Naive B cell (primary cell): ENCODE data around the gene BNIP2. TPM values are rescaled to one million over a fixed set of nuclear protein-coding genes. Genes with fewer than 3 reads are reported as not detected.

Source experiments
- ATAC-seq, 2 donors: fragments of 150-1000 bp; cut with Tn5 transposase; 2 replicates each; pipeline ENCODE4 v1.10.0; 2021; ENCODE audit warnings: low read depth in 2 of 2, mild to moderate bottlenecking in 2 of 2, moderate library complexity in 2 of 2
- DNase-seq: peaks from one replicate; pipeline ENCODE4 v3.0.0; 2022
- H3K27ac Mint-ChIP-seq, 6 donors: one replicate each; pipeline ENCODE4 v1.8.0; 2020 to 2022; ENCODE audit warnings: mild to moderate bottlenecking in 6 of 6, mixed read lengths in 6 of 6, moderate library complexity in 5 of 6, inconsistent platforms in 2 of 6
- H3K27me3 Mint-ChIP-seq, 3 donors: one replicate each; pipeline ENCODE4 v1.8.0; 2021 to 2022; ENCODE audit warnings: mixed read lengths in 3 of 3, mild to moderate bottlenecking in 1 of 3
- H3K36me3 Mint-ChIP-seq, 2 donors: one replicate each; pipeline ENCODE4 v1.8.0; 2020 to 2022; ENCODE audit warnings: mixed read lengths in 2 of 2, inconsistent platforms in 1 of 2, mild to moderate bottlenecking in 1 of 2
- H3K4me1 Mint-ChIP-seq, 3 donors: one replicate each; pipeline ENCODE4 v1.8.0; 2020 to 2022; ENCODE audit warnings: mixed read lengths in 3 of 3, inconsistent platforms in 1 of 3, mild to moderate bottlenecking in 1 of 3, moderate library complexity in 1 of 3
- H3K4me3 Mint-ChIP-seq, 8 donors: one replicate each; pipeline ENCODE4 v1.8.0; 2020 to 2022; ENCODE audit warnings: mild to moderate bottlenecking in 8 of 8, mixed read lengths in 8 of 8, moderate library complexity in 8 of 8, inconsistent platforms in 2 of 8
- H3K9me3 Mint-ChIP-seq, 7 donors: one replicate each; pipeline ENCODE4 v1.8.0; 2020 to 2022; ENCODE audit warnings: mixed read lengths in 7 of 7, mild to moderate bottlenecking in 5 of 7, inconsistent platforms in 2 of 7, moderate library complexity in 1 of 7
- polyA plus RNA-seq, 6 donors: library from polyadenylated mRNA; unstranded; fragments of 300-500 nt; fragmentation: Illumina TruSeq; gene quantifications; one replicate each; pipeline ENCODE4 v1.2.3, GENCODE V29; 2021; ENCODE audit warnings: low read depth in 6 of 6

The BNIP2 gene
- polyA plus RNA-seq, 6 donors from 2014 or later, result 126 to 230 (median 137) TPM

- no peak for ATAC-seq
- Mint-ChIP-seq H3K36me3 (peaks cover 0 to 5% of the 10 kb centered on the region in 2 donors), H3K9me3 (no peaks in the 10 kb centered on the region), H3K27ac (no peak overlapping the region), H3K4me1 (peaks cover 4 to 23% (median 9%) of the 10 kb centered on the region in 3 donors), H3K4me3 (peak overlapping the region in 1 of 8 donors; percentile 37), H3K27me3 (no peaks in the 10 kb centered on the region)
- no peak for DNase-seq
Measured at GRCh38 chr15:59680346-59680745, 8.8 kb downstream of the BNIP2 start.

- ATAC-seq, result no peak
- DNase-seq, result no peak
- Mint-ChIP-seq H3K36me3 (peaks cover 0 to 5% of the 10 kb centered on the region in 2 donors), H3K27ac (no peak overlapping the region), H3K4me1 (peaks cover 4 to 10% (median 7%) of the 10 kb centered on the region in 3 donors), H3K27me3 (no peaks in the 10 kb centered on the region), H3K9me3 (no peaks in the 10 kb centered on the region), H3K4me3 (no peak overlapping the region)
Measured at GRCh38 chr15:59678620-59679019, 10.5 kb downstream of the BNIP2 start.

GRCh38 chr15:59678172-59678571 lies 10.9 kb downstream of the BNIP2 start:
- no peaks in the 10 kb centered on the region for H3K9me3 Mint-ChIP-seq
- H3K4me1 Mint-ChIP-seq, result peaks cover 3 to 5% (median 4%) of the 10 kb centered on the region in 3 donors
- DNase-seq (no peak), ATAC-seq (no peak)
- H3K36me3 Mint-ChIP-seq, result peaks cover 0 to 3% of the 10 kb centered on the region in 2 donors
- H3K4me3 Mint-ChIP-seq, result no peak overlapping the region
- H3K27ac Mint-ChIP-seq, result no peak overlapping the region
- H3K27me3 Mint-ChIP-seq, result no peaks in the 10 kb centered on the region

DNA sequence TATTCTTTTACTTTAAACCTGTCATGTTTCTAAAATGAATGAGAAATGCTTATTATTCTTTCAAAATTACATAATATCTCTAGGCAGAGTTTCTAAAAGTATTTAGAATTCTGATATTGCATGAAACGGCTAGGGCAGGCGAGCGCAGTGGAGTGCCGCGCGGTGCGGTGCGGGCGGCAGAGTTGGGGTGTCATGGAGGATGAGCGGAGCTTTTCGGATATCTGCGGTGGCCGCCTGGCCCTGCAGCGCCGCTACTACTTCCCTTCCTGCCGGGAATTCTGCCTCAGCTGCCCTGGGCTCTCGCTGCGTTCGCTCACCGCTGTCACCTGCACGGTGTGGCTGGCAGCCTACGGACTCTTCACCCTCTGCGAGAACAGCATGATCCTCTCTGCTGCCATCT lies 12.6 kb downstream of the BNIP2 start:
- Mint-ChIP-seq H3K27me3 (no peaks in the 10 kb centered on the region), H3K9me3 (no peaks in the 10 kb centered on the region), H3K36me3 (no peaks in the 10 kb centered on the region), H3K4me3 (no peak overlapping the region), H3K27ac (no peak overlapping the region), H3K4me1 (peaks cover 0 to 5% (median 4%) of the 10 kb centered on the region in 3 donors)
- DNase-seq (no peak), ATAC-seq (no peak)

DNA sequence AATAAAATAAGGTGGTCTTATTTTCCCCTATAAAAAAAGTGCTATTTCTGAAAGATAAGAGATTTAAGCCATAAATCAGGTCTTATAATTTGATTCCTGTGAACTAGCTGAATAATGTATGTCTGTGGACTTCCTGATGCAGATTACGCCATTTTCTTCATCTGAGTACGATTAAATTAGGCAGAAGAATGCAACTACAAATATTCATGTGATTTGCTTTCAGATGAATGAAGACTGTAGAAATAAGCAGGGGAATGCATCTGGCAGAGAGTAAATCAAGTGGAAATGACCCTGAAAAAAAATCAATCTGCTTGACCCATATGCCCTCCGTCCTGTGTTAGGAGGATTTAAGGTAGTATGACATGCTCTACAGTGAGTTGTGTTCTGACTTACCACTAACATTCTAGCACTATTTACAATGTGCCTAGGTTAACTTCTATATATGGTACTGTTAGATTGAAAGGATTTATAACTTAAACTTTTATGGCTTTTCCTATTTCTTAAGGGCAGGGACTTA lies 14.7 kb downstream of the BNIP2 start:
- H3K27ac Mint-ChIP-seq, result no peak overlapping the region
- no peaks in the 10 kb centered on the region for H3K9me3 Mint-ChIP-seq
- no peaks in the 10 kb centered on the region for H3K36me3 Mint-ChIP-seq
- H3K27me3 Mint-ChIP-seq, result no peaks in the 10 kb centered on the region
- DNase-seq (no peak), ATAC-seq (no peak)
- H3K4me1 Mint-ChIP-seq, result peaks cover 0 to 2% (median 1%) of the 10 kb centered on the region in 3 donors
- no peak overlapping the region for H3K4me3 Mint-ChIP-seq

DNA sequence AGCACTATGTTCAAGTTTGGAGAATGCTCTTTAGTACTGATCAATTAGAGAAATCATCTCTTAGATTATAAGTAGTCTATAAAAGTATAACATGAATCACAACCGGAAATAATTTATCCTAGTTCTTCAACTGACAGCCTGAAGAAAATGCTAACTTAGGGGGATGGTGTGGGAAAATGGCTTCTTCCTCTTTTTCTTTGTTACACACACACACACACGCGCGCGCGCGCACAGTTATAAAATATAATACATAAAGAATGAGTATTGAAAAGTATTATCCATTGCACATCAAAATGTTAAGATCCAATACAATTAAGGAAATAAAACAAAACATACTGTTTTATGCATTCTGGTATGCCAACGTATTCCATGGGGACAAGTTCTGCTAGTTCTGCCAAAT lies 20.6 kb downstream of the BNIP2 start:
- peaks cover 0 to 6% (median 0%) of the 10 kb centered on the region in 3 donors for H3K4me1 Mint-ChIP-seq
- DNase-seq, result no peak
- peaks cover 0 to 5% of the 10 kb centered on the region in 2 donors for H3K36me3 Mint-ChIP-seq
- H3K27ac Mint-ChIP-seq, result no peak overlapping the region
- no peaks in the 10 kb centered on the region for H3K9me3 Mint-ChIP-seq
- no peak overlapping the region for H3K4me3 Mint-ChIP-seq
- H3K27me3 Mint-ChIP-seq, result no peaks in the 10 kb centered on the region
- no peak for ATAC-seq

DNA sequence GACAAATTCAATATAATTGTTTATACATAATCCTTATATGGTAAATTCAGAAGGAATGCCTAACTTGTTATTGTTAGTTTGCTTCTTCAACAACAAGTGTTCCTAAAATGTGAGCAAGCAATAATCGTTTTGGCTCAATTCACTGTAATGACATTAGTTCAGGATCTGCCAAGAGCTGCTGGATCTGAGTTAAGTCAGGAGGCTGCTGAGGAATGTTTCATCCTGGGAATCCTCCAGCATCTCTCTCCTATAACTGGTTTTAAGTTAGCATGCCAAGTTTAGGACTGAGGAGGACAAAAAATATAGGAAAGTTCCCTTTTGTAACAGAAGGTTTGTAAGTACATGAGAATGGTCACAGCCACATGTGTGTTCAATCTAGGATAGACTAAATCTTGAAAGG lies 26.9 kb downstream of the BNIP2 start:
- Mint-ChIP-seq H3K4me3 (no peak overlapping the region), H3K4me1 (peaks cover 0 to 13% (median 10%) of the 10 kb centered on the region in 3 donors), H3K27ac (no peak overlapping the region), H3K36me3 (peaks cover 0 to 6% of the 10 kb centered on the region in 2 donors), H3K9me3 (no peaks in the 10 kb centered on the region), H3K27me3 (no peaks in the 10 kb centered on the region)
- DNase-seq (no peak), ATAC-seq (no peak)

DNA sequence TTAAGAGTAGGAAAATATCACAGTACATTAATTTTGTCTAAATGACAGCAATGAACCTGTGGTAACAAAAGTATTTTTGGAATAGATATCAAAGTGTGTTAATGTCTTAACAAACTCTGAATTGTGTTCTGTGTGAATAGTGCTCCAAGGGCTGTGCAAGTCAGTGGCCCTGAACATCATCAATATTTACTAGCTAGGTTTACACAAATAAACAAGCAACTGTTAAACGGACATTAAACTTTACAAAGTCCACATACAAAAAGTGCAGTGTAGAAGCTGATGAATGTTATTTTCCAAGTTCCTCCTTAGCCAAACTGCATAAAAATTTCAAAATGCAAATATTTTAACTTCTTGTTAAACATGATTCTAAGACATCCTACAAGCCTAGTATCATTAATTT lies 29.8 kb downstream of the BNIP2 start:
- H3K27me3 Mint-ChIP-seq, result no peaks in the 10 kb centered on the region
- H3K4me3 Mint-ChIP-seq, result peak overlapping the region in 3 of 8 donors; percentile 6 to 65 (median 25)
- H3K9me3 Mint-ChIP-seq, result no peaks in the 10 kb centered on the region
- ATAC-seq (no peak), DNase-seq (no peak)
- H3K36me3 Mint-ChIP-seq, result peaks cover 0 to 6% of the 10 kb centered on the region in 2 donors
- peaks cover 0 to 10% (median 10%) of the 10 kb centered on the region in 3 donors for H3K4me1 Mint-ChIP-seq
- H3K27ac Mint-ChIP-seq, result peak overlapping the region in 2 of 6 donors; percentile 32 to 41

DNA sequence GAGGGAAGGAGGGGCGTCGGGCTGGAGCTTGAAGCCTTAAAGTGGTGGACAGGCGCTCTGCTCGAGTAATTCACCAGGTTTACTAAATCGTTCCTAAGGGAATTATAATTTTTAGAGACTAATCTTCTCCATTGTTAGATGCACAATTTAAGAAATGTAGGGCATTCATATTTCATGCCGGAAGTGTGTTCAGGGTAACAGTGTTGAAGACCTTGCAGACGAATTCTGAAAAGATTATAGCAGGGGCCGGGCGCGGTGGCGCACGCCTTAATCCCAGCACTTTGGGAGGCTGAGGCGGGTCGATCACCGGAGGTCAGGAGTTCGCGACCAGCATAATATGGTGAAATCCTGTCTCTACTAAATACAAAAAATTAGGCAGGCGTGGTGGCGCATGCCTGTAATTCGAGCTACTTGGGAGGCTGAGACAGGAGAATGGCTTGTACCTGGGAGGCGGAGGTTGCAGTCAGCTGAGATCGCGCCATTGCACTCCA lies 31.4 kb downstream of the BNIP2 start:
- Mint-ChIP-seq H3K4me3 (peak overlapping the region in 2 of 8 donors; percentile 91 to 93), H3K9me3 (no peaks in the 10 kb centered on the region), H3K36me3 (peaks cover 1 to 6% of the 10 kb centered on the region in 2 donors), H3K4me1 (peaks cover 4 to 10% (median 10%) of the 10 kb centered on the region in 3 donors), H3K27me3 (no peaks in the 10 kb centered on the region), H3K27ac (peak overlapping the region in 4 of 6 donors; percentile 85 to 92 (median 92))
- DNase-seq (no peak), ATAC-seq (no peak)

GRCh38 chr15:59656897-59657634 lies 32.1 kb downstream of the BNIP2 start, which contains the start of gene GTF2A2:
Gene GTF2A2, minus strand, starts transcription at chr15:59657515. Its CDS starts 5,238 bp downstream, at chr15:59652277.
- Mint-ChIP-seq H3K9me3 (no peaks in the 10 kb centered on the region), H3K27ac (peak within 1 kb of the TSS in 5 of 6 donors; percentile 85 to 92 (median 91)), H3K4me3 (peak within 1 kb of the TSS in 3 of 8 donors; percentile 57 to 93 (median 91)), H3K27me3 (no peaks in the 10 kb centered on the region), H3K36me3 (peaks cover 5 to 6% of the 10 kb centered on the region in 2 donors), H3K4me1 (peaks cover 7 to 10% (median 10%) of the 10 kb centered on the region in 3 donors)
- DNase-seq (peak; percentile 92), ATAC-seq (peak; percentile 99)

- no peak overlapping the region for H3K4me3 Mint-ChIP-seq
- H3K27me3 Mint-ChIP-seq, result no peaks in the 10 kb centered on the region
- H3K9me3 Mint-ChIP-seq, result no peaks in the 10 kb centered on the region
- ATAC-seq (no peak), DNase-seq (no peak)
- peaks cover 5 to 7% (median 7%) of the 10 kb centered on the region in 3 donors for H3K4me1 Mint-ChIP-seq
- H3K27ac Mint-ChIP-seq, result no peak overlapping the region
- peaks cover 0 to 21% of the 10 kb centered on the region in 2 donors for H3K36me3 Mint-ChIP-seq
Measured at GRCh38 chr15:59654046-59654445, 35.1 kb downstream of the BNIP2 start.

- H3K4me1 Mint-ChIP-seq, result peaks cover 0 to 14% (median 0%) of the 10 kb centered on the region in 3 donors
- H3K27me3 Mint-ChIP-seq, result no peaks in the 10 kb centered on the region
- H3K4me3 Mint-ChIP-seq, result no peak overlapping the region
- H3K9me3 Mint-ChIP-seq, result no peaks in the 10 kb centered on the region
- DNase-seq (no peak), ATAC-seq (no peak)
- H3K27ac Mint-ChIP-seq, result no peak overlapping the region
- H3K36me3 Mint-ChIP-seq, result peaks cover 10 to 28% of the 10 kb centered on the region in 2 donors
Measured at GRCh38 chr15:59649603-59650002, 39.5 kb downstream of the BNIP2 start.

DNA sequence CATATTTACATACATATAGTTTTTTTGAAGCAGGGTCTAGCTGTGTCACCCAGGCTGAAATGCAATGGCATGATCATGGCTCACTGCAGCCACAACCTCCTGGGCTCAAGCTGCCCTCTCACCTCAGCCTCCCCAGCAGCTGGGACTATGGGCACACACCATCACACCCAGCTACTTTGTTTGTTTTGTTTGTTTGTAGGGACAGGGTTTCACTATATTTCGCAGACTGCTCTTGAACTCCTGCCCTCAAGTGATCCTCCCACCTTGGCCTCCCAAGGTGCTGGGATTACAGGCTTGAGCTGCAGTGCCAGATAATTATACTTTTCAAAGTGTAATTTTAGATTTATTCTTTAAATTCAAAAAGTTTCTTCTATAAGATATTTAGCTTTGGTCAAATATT lies 42.0 kb downstream of the BNIP2 start:
- H3K36me3 Mint-ChIP-seq, result peaks cover 15 to 23% of the 10 kb centered on the region in 2 donors
- DNase-seq (no peak), ATAC-seq (no peak)
- H3K27ac Mint-ChIP-seq, result no peak overlapping the region
- H3K4me3 Mint-ChIP-seq, result no peak overlapping the region
- peaks cover 0 to 11% (median 0%) of the 10 kb centered on the region in 3 donors for H3K4me1 Mint-ChIP-seq
- no peaks in the 10 kb centered on the region for H3K9me3 Mint-ChIP-seq
- H3K27me3 Mint-ChIP-seq, result no peaks in the 10 kb centered on the region

DNA sequence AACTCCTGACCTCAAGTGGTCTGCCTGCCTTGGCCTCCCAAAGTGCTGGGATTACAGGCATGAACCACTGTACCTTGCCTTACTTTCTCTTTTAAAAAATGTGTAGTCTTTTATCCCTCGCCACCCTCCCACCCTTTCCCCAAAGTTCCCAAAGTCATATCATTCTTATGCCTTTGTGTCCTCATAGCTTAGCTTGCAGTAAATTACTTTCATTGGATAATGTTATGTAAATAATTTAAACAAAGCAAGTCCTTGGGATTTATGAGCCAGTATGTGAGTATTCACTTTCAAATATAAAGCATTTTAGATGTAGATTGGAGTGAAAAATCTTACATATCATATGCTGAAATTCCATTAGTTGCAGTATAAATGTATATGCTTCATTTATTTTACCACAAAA lies 42.8 kb downstream of the BNIP2 start:
- peaks cover 15 to 23% of the 10 kb centered on the region in 2 donors for H3K36me3 Mint-ChIP-seq

More for the DNA sequence above, 42.8 kb downstream of the BNIP2 start:
- Mint-ChIP-seq H3K27me3 (no peaks in the 10 kb centered on the region), H3K9me3 (no peaks in the 10 kb centered on the region), H3K4me3 (no peak overlapping the region), H3K4me1 (peaks cover 0 to 11% (median 0%) of the 10 kb centered on the region in 3 donors), H3K27ac (no peak overlapping the region)
- ATAC-seq (no peak), DNase-seq (no peak)
